Heart left ventricle (tissue), 13 donors: ENCODE results near the gene MCC.

Experiments
- POLR2A ChIP-seq, 2 donors: fragments of 450-650 bp; IDR thresholded peaks; one replicate each; pipeline ENCODE4 v1.6.1; 2017; ENCODE audit warnings: antibody characterized with exemption in 2 of 2, mild to moderate bottlenecking in 2 of 2, moderate library complexity in 2 of 2
- TF ChIP-seq, protein P1 (sequence below), 12 donors: fragments of 200-600 bp; sonication (generic) in 4 of 12; IDR thresholded peaks; one replicate each; pipeline versions ENCODE4 v1.5.0 to v1.8.0; 2018 to 2022; ENCODE audit warnings: antibody characterized with exemption in 12 of 12, mild to moderate bottlenecking in 5 of 12
- donor health status: ischemic (EF 13 %, LVEDD 7.1; RV severe dilation, severe dysfunction).
- donor health status: DM: no; HTN: yes; CAD: no.
- donor health status: DM: no; HTN: no; CAD: no.
- donor health status: ischemic (EF 25% LVEDD 6.9; RV normal size, moderate dysfunction).
- donor health status: ischemic (EF 25% LVEDD 5.7; RV mildly dilated, moderate dysfunction).
- donor health status: ischemic (EF 35%, LVEDD 5.7; RV mildly dilated, moderate dysfunction).
- donor health status: nonischemic (EF 11% LVEDD 7.7; RV severe dilation, severe dysfunction).
- donor health status: DM: yes; HTN: yes; CAD: no.
- donor health status: PGD.
- donor health status: ischemic (EF 29% LVEDD 5.4; RV normal size, mild dysfunction).
- donor health status: nonischemic (EF 23%, LVEDD 6.1; RV moderate dilation, normal function).

- TF ChIP-seq, protein P1, sequence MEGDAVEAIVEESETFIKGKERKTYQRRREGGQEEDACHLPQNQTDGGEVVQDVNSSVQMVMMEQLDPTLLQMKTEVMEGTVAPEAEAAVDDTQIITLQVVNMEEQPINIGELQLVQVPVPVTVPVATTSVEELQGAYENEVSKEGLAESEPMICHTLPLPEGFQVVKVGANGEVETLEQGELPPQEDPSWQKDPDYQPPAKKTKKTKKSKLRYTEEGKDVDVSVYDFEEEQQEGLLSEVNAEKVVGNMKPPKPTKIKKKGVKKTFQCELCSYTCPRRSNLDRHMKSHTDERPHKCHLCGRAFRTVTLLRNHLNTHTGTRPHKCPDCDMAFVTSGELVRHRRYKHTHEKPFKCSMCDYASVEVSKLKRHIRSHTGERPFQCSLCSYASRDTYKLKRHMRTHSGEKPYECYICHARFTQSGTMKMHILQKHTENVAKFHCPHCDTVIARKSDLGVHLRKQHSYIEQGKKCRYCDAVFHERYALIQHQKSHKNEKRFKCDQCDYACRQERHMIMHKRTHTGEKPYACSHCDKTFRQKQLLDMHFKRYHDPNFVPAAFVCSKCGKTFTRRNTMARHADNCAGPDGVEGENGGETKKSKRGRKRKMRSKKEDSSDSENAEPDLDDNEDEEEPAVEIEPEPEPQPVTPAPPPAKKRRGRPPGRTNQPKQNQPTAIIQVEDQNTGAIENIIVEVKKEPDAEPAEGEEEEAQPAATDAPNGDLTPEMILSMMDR (IDR thresholded peaks at IDR 0.05), result no peak
- TF ChIP-seq POLR2A (IDR thresholded peaks at IDR 0.05), result no peak
These were observed 218.2 kb downstream of the MCC start for GRCh38 chr5:113270086-113270485.
